ENCODE measurements around the gene DNAH14.

- TF ChIP-seq MEIS1 (CRISPR knock-in tag; IDR thresholded peaks at IDR 0.05; ENCODE audit: borderline replicate concordance): no peak
- TF ChIP-seq FOSL1 (CRISPR knock-in tag; IDR thresholded peaks at IDR 0.05; ENCODE audit: borderline replicate concordance): no peak
- TF ChIP-seq ZBTB4 (CRISPR knock-in tag; IDR thresholded peaks at IDR 0.05; ENCODE audit: borderline replicate concordance): no peak
- TF ChIP-seq AFF4 (CRISPR knock-in tag; IDR thresholded peaks at IDR 0.05): no peak
- TF ChIP-seq U2AF2 (IDR thresholded peaks at IDR 0.05; ENCODE audit: low read depth, low read length): no peak
- TF ChIP-seq MXI1 (IDR thresholded peaks at IDR 0.05; ENCODE audit: borderline replicate concordance, low read depth, low read length): no peak
- TF ChIP-seq YY1 (IDR thresholded peaks at IDR 0.05; ENCODE audit: insufficient read depth, insufficient replicate concordance, low read depth, low read length): no peak
- TF ChIP-seq ZNF83 (CRISPR knock-in tag; IDR thresholded peaks at IDR 0.05; ENCODE audit: borderline replicate concordance): no peak
- TF ChIP-seq STAT6 (CRISPR knock-in tag; IDR thresholded peaks at IDR 0.05; ENCODE audit: borderline replicate concordance): no peak
- TF ChIP-seq CTCF (CRISPR knock-in tag; IDR thresholded peaks at IDR 0.05): no peak
- TF ChIP-seq ZBTB8A (CRISPR knock-in tag; IDR thresholded peaks at IDR 0.05; ENCODE audit: borderline replicate concordance, low read depth): no peak
- no peak for TF ChIP-seq ZNF362 (CRISPR knock-in tag; IDR thresholded peaks at IDR 0.05; ENCODE audit: borderline replicate concordance)
Observed at GRCh38 chr1:225364439-225364838, 435.0 kb downstream of the DNAH14 start.
